Peyer's patch (tissue), 4 donors: ENCODE measurements around the gene SLAMF1. TPM values are rescaled to one million over a fixed set of nuclear protein-coding genes. Genes with fewer than 3 reads are reported as not detected.
A peak's percentile ranks its signal among the peaks of the same experiment; 100 is the strongest.

ENCODE experiments used
- DNase-seq, 3 donors: peaks; one replicate each; pipeline ENCODE4 v3.0.0-alpha.2; 2017 to 2019
- H3K27ac ChIP-seq, 4 donors: fragments of 200-600 bp; sonication (generic); one replicate each; pipeline ENCODE4 v1.5.1; 2016 to 2019
- H3K27me3 ChIP-seq, 2 donors: fragments of 200-600 bp; sonication (generic); one replicate each; pipeline ENCODE4 v1.5.1; 2019
- H3K36me3 ChIP-seq, 3 donors: fragments of 200-600 bp; sonication (generic); one replicate each; pipeline ENCODE4 v1.5.1; 2016 to 2019
- H3K4me1 ChIP-seq, 4 donors: fragments of 200-600 bp; sonication (generic); one replicate each; pipeline ENCODE4 v1.5.1; 2016 to 2019
- H3K4me3 ChIP-seq, 4 donors: fragments of 200-600 bp; sonication (generic); 1 replicate in 3 of 4; 2 replicates in 1 of 4; pipeline ENCODE4 v1.5.1; 2016 to 2019; ENCODE audit warnings: mild to moderate bottlenecking in 1 of 4
- H3K9me3 ChIP-seq, 4 donors: fragments of 200-600 bp; sonication (generic); one replicate each; pipeline ENCODE4 v1.5.1; 2016 to 2019; ENCODE audit warnings: mild to moderate bottlenecking in 1 of 4
- POLR2A ChIP-seq, 2 donors: fragments of 450-650 bp; IDR thresholded peaks; one replicate each; pipeline ENCODE4 v1.5.1; 2017; ENCODE audit warnings: antibody characterized with exemption in 2 of 2, mild to moderate bottlenecking in 2 of 2, moderate library complexity in 2 of 2
- total RNA-seq, 4 donors: library from RNA; depleted of rRNA; stranded (reverse); fragments of >200 nt; gene quantifications; one replicate each; pipeline ENCODE4 v1.1.0, GENCODE V29; 2016
- TF ChIP-seq, protein P1 (sequence below), 6 experiments: fragments of 450-650 bp in 4 of 6; fragments of 200-600 bp in 2 of 6; sonication (generic) in 1 of 6; IDR thresholded peaks; one replicate each; pipeline ENCODE4 v1.5.1; 2017 to 2019; ENCODE audit warnings: antibody characterized with exemption in 6 of 6, mild to moderate bottlenecking in 3 of 6, moderate library complexity in 1 of 6

Gene SLAMF1
- total RNA-seq, 4 donors from 2014 or later = 2.5 to 9.1 (median 6.0) TPM; not detected in 1

GRCh38 chr1:160640359-160641123, 6.3 kb downstream of the SLAMF1 start:
- Histone ChIP-seq H3K27ac (peak overlapping the region; percentile 23 to 66 (median 52)), H3K36me3 (no peaks in the 10 kb centered on the region), H3K9me3 (no peaks in the 10 kb centered on the region), H3K4me3 (no peak overlapping the region), H3K4me1 (peaks cover 0 to 14% (median 0%) of the 10 kb centered on the region in 4 donors), H3K27me3 (no peaks in the 10 kb centered on the region)
- TF ChIP-seq, protein P1, sequence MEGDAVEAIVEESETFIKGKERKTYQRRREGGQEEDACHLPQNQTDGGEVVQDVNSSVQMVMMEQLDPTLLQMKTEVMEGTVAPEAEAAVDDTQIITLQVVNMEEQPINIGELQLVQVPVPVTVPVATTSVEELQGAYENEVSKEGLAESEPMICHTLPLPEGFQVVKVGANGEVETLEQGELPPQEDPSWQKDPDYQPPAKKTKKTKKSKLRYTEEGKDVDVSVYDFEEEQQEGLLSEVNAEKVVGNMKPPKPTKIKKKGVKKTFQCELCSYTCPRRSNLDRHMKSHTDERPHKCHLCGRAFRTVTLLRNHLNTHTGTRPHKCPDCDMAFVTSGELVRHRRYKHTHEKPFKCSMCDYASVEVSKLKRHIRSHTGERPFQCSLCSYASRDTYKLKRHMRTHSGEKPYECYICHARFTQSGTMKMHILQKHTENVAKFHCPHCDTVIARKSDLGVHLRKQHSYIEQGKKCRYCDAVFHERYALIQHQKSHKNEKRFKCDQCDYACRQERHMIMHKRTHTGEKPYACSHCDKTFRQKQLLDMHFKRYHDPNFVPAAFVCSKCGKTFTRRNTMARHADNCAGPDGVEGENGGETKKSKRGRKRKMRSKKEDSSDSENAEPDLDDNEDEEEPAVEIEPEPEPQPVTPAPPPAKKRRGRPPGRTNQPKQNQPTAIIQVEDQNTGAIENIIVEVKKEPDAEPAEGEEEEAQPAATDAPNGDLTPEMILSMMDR (IDR thresholded peaks at IDR 0.05) = no peak
- TF ChIP-seq POLR2A (IDR thresholded peaks at IDR 0.05) = no peak
- no peak for DNase-seq

DNA sequence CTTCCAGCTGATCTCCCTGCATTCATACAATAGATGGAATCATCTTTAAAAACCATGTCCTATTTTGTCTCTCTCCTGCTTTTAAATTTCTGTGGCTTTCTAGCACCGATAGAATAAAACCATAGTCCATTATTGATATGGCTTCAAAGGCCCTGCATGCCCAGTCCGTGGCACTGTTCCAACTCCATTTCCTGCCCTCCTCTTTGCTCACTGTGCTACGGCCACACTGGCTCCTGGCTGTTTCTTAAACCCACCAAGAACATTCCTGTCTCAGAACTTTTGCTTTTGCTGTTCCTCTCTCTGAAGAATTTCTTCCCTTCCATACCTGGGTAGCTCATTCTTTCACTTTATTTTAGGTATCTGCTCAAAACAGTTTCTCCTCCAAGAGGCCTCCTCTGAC, 7.2 kb downstream of the SLAMF1 start:
- peak overlapping the region; percentile 46 to 70 (median 56) for H3K27ac ChIP-seq
- H3K4me3 ChIP-seq = no peak overlapping the region
- H3K27me3 ChIP-seq = no peaks in the 10 kb centered on the region
- peak in 1 of 3 donors; percentile 46 for DNase-seq
- H3K9me3 ChIP-seq = no peaks in the 10 kb centered on the region
- no peaks in the 10 kb centered on the region for H3K36me3 ChIP-seq
- H3K4me1 ChIP-seq = peaks cover 0 to 14% (median 0%) of the 10 kb centered on the region in 4 donors
- TF ChIP-seq, protein P1 (IDR thresholded peaks at IDR 0.05) = no peak
- TF ChIP-seq POLR2A (IDR thresholded peaks at IDR 0.05) = no peak

- Histone ChIP-seq H3K36me3 (no peaks in the 10 kb centered on the region), H3K27ac (peak overlapping the region; percentile 46 to 70 (median 56)), H3K27me3 (no peaks in the 10 kb centered on the region), H3K4me1 (peaks cover 0 to 14% (median 0%) of the 10 kb centered on the region in 4 donors), H3K9me3 (no peaks in the 10 kb centered on the region), H3K4me3 (no peak overlapping the region)
- no peak for DNase-seq
- TF ChIP-seq POLR2A (IDR thresholded peaks at IDR 0.05) = no peak
- TF ChIP-seq, protein P1 (IDR thresholded peaks at IDR 0.05) = no peak
These were observed 7.9 kb downstream of the SLAMF1 start for GRCh38 chr1:160638926-160639325.

GRCh38 chr1:160638540-160638857, 8.3 kb downstream of the SLAMF1 start:
- no peaks in the 10 kb centered on the region for H3K27me3 ChIP-seq
- TF ChIP-seq, protein P1 (IDR thresholded peaks at IDR 0.05) = no peak
- no peak for TF ChIP-seq POLR2A (IDR thresholded peaks at IDR 0.05)

GRCh38 chr1:160637821-160638539, 8.9 kb downstream of the SLAMF1 start:
- peaks cover 0 to 14% (median 0%) of the 10 kb centered on the region in 4 donors for H3K4me1 ChIP-seq
- peak in 2 of 3 donors; percentile 50 to 72 for DNase-seq
- H3K27ac ChIP-seq = peak overlapping the region; percentile 33 to 70 (median 56)
- no peaks in the 10 kb centered on the region for H3K9me3 ChIP-seq
- H3K27me3 ChIP-seq = no peaks in the 10 kb centered on the region
- TF ChIP-seq, protein P1 (IDR thresholded peaks at IDR 0.05) = no peak
- no peak for TF ChIP-seq POLR2A (IDR thresholded peaks at IDR 0.05)
- H3K36me3 ChIP-seq = no peaks in the 10 kb centered on the region
- no peak overlapping the region for H3K4me3 ChIP-seq

More at GRCh38 chr1:160638540-160638857, 8.3 kb downstream of the SLAMF1 start:
- no peaks in the 10 kb centered on the region for H3K36me3 ChIP-seq
- no peak for DNase-seq
- H3K4me3 ChIP-seq = no peak overlapping the region
- H3K9me3 ChIP-seq = no peaks in the 10 kb centered on the region
- peak overlapping the region; percentile 46 to 70 (median 56) for H3K27ac ChIP-seq
- peaks cover 0 to 14% (median 0%) of the 10 kb centered on the region in 4 donors for H3K4me1 ChIP-seq
